Type B pancreatic cell (in vitro differentiated cells): ENCODE results near the gene PML. TPM values are rescaled to one million over a fixed set of nuclear protein-coding genes. Genes with fewer than 3 reads are reported as not detected.
A peak's percentile ranks its signal among the peaks of the same experiment; 100 is the strongest.

Source experiments
- DNase-seq: peaks from one replicate; pipeline ENCODE4 v3.0.0; 2021; ENCODE audit warnings: mixed read lengths; ENCODE audit not compliant: unreplicated experiment; ENCODE audit errors: extremely low spot score
- H3K27ac Mint-ChIP-seq: 2 replicates; pipeline ENCODE4 v1.8.0; 2021; ENCODE audit warnings: mild to moderate bottlenecking, mixed read lengths
- H3K27me3 Mint-ChIP-seq: 2 replicates; pipeline ENCODE4 v1.8.0; 2021; ENCODE audit warnings: mixed read lengths
- H3K36me3 Mint-ChIP-seq: 2 replicates; pipeline ENCODE4 v1.8.0; 2021; ENCODE audit warnings: mixed read lengths
- H3K4me1 Mint-ChIP-seq: one replicate; pipeline ENCODE4 v1.8.0; 2021; ENCODE audit warnings: mixed read lengths; ENCODE audit not compliant: unreplicated experiment
- H3K4me3 Mint-ChIP-seq: 2 replicates; pipeline ENCODE4 v1.8.0; 2021; ENCODE audit warnings: mild to moderate bottlenecking, mixed read lengths
- H3K9me3 Mint-ChIP-seq: 2 replicates; pipeline ENCODE4 v1.8.0; 2021; ENCODE audit warnings: mixed read lengths
- CTCF ChIP-seq: fragments of 200-600 bp; sonication (generic); conservative IDR thresholded peaks from 2 replicates; pipeline ENCODE4 v1.5.0; 2021; ENCODE audit warnings: antibody characterized with exemption, mild to moderate bottlenecking
- total RNA-seq: library from RNA; stranded (reverse); gene quantifications from 2 replicates; pipeline ENCODE4 v1.2.1, GENCODE V29; 2021; ENCODE audit warnings: low replicate concordance

PML gene
- total RNA-seq, 1 donor from 2014 or later = 29.8 TPM

GRCh38 chr15:73984208-73984979 is 10.1 kb upstream of the PML start:
- H3K36me3 Mint-ChIP-seq = peaks cover 5% of the 10 kb centered on the region
- H3K4me1 Mint-ChIP-seq = peaks cover 17% of the 10 kb centered on the region
- H3K9me3 Mint-ChIP-seq = no peaks in the 10 kb centered on the region
- H3K27ac Mint-ChIP-seq = no peak overlapping the region
- DNase-seq = no peak
- no peak for TF ChIP-seq CTCF
- H3K27me3 Mint-ChIP-seq = no peaks in the 10 kb centered on the region
- no peak overlapping the region for H3K4me3 Mint-ChIP-seq

GRCh38 chr15:73985101-73985873 is 9.2 kb upstream of the PML start:
- no peak overlapping the region for H3K4me3 Mint-ChIP-seq
- H3K36me3 Mint-ChIP-seq = peaks cover 5% of the 10 kb centered on the region
- DNase-seq = no peak
- TF ChIP-seq CTCF = no peak
- no peaks in the 10 kb centered on the region for H3K27me3 Mint-ChIP-seq
- no peaks in the 10 kb centered on the region for H3K9me3 Mint-ChIP-seq
- H3K4me1 Mint-ChIP-seq = peaks cover 17% of the 10 kb centered on the region
- no peak overlapping the region for H3K27ac Mint-ChIP-seq

- TF ChIP-seq CTCF = no peak
- H3K9me3 Mint-ChIP-seq = no peaks in the 10 kb centered on the region
- H3K4me1 Mint-ChIP-seq = peaks cover 17% of the 10 kb centered on the region
- DNase-seq = no peak
- peak overlapping the region; percentile 38 for H3K4me3 Mint-ChIP-seq
- H3K27me3 Mint-ChIP-seq = no peaks in the 10 kb centered on the region
- no peak overlapping the region for H3K27ac Mint-ChIP-seq
- peaks cover 5% of the 10 kb centered on the region for H3K36me3 Mint-ChIP-seq
These were observed 8.3 kb upstream of the PML start for GRCh38 chr15:73986055-73986775.

GRCh38 chr15:73986776-73987056 is 7.8 kb upstream of the PML start:
- DNase-seq = no peak
- Mint-ChIP-seq H3K9me3 (no peaks in the 10 kb centered on the region), H3K4me3 (no peak overlapping the region), H3K36me3 (peaks cover 5% of the 10 kb centered on the region), H3K27me3 (no peaks in the 10 kb centered on the region), H3K4me1 (peaks cover 17% of the 10 kb centered on the region), H3K27ac (no peak overlapping the region)
- no peak for TF ChIP-seq CTCF

GRCh38 chr15:73987250-73987649 is 7.3 kb upstream of the PML start:
- no peak overlapping the region for H3K4me3 Mint-ChIP-seq
- peaks cover 5% of the 10 kb centered on the region for H3K36me3 Mint-ChIP-seq

More at GRCh38 chr15:73987250-73987649, 7.3 kb upstream of the PML start:
- H3K9me3 Mint-ChIP-seq = no peaks in the 10 kb centered on the region
- TF ChIP-seq CTCF = no peak
- no peak overlapping the region for H3K27ac Mint-ChIP-seq
- peaks cover 13% of the 10 kb centered on the region for H3K4me1 Mint-ChIP-seq
- H3K27me3 Mint-ChIP-seq = no peaks in the 10 kb centered on the region
- DNase-seq = no peak
